Progenitor cell of endocrine pancreas (in vitro differentiated cells): ENCODE data around the gene PCDHGA5. TPM values are rescaled to one million over a fixed set of nuclear protein-coding genes. Genes with fewer than 3 reads are reported as not detected.
"Not testable (repeated sequence)": the region's sequence is repeated elsewhere in the genome, so short reads cannot be mapped to it uniquely, and the experiment has no call there.

Source experiments
- DNase-seq: peaks from one replicate; pipeline ENCODE4 v3.0.0; 2021; ENCODE audit warnings: low spot score; ENCODE audit not compliant: unreplicated experiment
- H3K27ac Mint-ChIP-seq: 2 replicates; pipeline ENCODE4 v1.8.0; 2021; ENCODE audit warnings: mild to moderate bottlenecking, moderate library complexity, mixed read lengths
- H3K27me3 Mint-ChIP-seq: 2 replicates; pipeline ENCODE4 v1.8.0; 2021; ENCODE audit warnings: mixed read lengths
- H3K36me3 Mint-ChIP-seq: 2 replicates; pipeline ENCODE4 v1.8.0; 2022; ENCODE audit warnings: mixed read lengths; ENCODE audit not compliant: insufficient read depth
- H3K4me1 Mint-ChIP-seq: 2 replicates; pipeline ENCODE4 v1.8.0; 2021; ENCODE audit warnings: low read depth, mixed read lengths
- H3K4me3 Mint-ChIP-seq: 2 replicates; pipeline ENCODE4 v1.8.0; 2021; ENCODE audit warnings: low read depth, mild to moderate bottlenecking, moderate library complexity, mixed read lengths
- H3K9me3 Mint-ChIP-seq: 2 replicates; pipeline ENCODE4 v1.8.0; 2021; ENCODE audit warnings: low read depth, mixed read lengths
- total RNA-seq: library from RNA; stranded (reverse); gene quantifications from 2 replicates; pipeline ENCODE4 v1.2.1, GENCODE V29; 2021
- TF ChIP-seq, protein P1 (sequence below): fragments of 200-600 bp; sonication (generic); IDR thresholded peaks from one replicate; pipeline ENCODE4 v1.5.0; 2021; ENCODE audit warnings: antibody characterized with exemption, mild to moderate bottlenecking; ENCODE audit not compliant: unreplicated experiment

The PCDHGA5 gene
- total RNA-seq, 1 donor from 2014 or later, result 0.69 TPM

DNA sequence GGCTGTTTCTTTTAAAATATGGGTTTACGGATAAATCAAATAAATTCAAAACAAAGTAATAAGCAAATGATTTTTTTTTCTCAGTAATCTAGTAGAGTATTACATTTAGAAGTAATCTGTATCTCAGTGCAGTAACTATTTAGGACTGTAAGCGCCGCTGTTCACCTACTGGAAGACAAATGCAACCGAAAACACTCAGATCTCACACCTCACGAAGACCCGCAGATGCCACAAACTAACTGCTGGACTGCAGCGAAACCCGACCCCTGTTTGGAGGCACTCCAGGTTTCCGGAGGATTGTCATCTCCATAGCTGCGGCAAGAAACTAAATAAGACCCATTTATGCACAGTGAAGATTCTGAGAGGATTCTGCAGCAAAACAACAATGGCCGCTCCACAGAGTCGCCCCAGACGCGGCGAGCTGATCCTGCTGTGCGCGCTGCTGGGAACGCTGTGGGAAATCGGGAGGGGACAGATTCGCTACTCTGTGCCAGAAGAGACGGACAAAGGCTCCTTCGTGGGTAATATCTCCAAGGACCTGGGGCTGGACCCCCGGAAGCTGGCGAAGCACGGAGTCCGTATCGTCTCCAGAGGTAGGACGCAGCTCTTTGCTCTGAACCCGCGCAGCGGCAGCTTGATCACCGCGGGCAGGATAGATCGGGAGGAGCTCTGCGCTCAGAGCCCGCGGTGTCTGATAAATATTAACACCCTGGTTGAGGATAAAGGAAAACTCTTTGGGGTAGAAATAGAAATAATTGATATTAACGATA is 28.7 kb downstream of the PCDHGA5 start, which contains the start of gene PCDHGA8:
Gene PCDHGA8, plus strand, starts transcription at position 205 of the 770 bp plus-strand sequence. Its CDS starts 181 bp downstream, at position 386.
- peaks cover 52% of the 10 kb centered on the region for H3K9me3 Mint-ChIP-seq
- H3K4me3 Mint-ChIP-seq, result no peak within 1 kb of the TSS
- peaks cover 51% of the 10 kb centered on the region for H3K36me3 Mint-ChIP-seq
- H3K27ac Mint-ChIP-seq, result peak within 1 kb of the TSS; percentile 33
- no peak for DNase-seq
- H3K4me1 Mint-ChIP-seq, result no peaks in the 10 kb centered on the region
- TF ChIP-seq, protein P1, sequence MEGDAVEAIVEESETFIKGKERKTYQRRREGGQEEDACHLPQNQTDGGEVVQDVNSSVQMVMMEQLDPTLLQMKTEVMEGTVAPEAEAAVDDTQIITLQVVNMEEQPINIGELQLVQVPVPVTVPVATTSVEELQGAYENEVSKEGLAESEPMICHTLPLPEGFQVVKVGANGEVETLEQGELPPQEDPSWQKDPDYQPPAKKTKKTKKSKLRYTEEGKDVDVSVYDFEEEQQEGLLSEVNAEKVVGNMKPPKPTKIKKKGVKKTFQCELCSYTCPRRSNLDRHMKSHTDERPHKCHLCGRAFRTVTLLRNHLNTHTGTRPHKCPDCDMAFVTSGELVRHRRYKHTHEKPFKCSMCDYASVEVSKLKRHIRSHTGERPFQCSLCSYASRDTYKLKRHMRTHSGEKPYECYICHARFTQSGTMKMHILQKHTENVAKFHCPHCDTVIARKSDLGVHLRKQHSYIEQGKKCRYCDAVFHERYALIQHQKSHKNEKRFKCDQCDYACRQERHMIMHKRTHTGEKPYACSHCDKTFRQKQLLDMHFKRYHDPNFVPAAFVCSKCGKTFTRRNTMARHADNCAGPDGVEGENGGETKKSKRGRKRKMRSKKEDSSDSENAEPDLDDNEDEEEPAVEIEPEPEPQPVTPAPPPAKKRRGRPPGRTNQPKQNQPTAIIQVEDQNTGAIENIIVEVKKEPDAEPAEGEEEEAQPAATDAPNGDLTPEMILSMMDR, result no peak
- no peaks in the 10 kb centered on the region for H3K27me3 Mint-ChIP-seq

DNA sequence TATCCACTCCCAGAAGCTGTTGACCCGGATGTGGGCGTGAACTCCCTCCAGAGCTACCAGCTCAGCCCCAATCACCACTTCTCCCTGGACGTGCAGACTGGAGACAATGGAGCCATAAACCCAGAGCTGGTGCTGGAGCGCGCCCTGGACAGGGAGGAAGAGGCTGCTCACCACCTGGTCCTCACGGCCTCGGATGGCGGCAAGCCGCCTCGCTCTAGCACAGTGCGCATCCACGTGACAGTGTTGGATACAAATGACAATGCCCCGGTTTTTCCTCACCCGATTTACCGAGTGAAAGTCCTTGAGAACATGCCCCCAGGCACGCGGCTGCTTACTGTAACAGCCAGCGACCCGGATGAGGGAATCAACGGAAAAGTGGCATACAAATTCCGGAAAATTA is 29.3 kb downstream of the PCDHGA5 start:
- Mint-ChIP-seq H3K36me3 (peaks cover 50% of the 10 kb centered on the region), H3K9me3 (peaks cover 52% of the 10 kb centered on the region)

DNA sequence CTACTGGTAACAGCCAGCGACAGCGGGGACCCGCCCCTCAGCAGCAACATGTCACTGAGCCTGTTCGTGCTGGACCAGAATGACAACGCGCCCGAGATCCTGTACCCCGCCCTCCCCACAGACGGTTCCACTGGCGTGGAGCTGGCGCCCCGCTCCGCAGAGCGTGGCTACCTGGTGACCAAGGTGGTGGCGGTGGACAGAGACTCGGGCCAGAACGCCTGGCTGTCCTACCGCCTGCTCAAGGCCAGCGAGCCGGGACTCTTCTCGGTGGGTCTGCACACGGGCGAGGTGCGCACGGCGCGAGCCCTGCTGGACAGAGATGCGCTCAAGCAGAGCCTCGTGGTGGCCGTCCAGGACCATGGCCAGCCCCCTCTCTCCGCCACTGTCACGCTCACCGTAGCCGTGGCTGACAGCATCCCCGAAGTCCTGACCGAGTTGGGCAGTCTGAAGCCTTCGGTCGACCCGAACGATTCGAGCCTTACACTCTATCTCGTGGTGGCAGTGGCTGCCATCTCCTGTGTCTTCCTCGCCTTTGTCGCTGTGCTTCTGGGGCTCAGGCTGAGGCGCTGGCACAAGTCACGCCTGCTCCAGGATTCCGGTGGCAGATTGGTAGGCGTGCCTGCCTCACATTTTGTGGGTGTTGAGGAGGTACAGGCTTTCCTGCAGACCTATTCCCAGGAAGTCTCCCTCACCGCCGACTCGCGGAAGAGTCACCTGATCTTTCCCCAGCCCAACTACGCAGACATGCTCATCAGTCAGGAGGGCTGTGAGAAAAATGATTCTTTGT is 30.6 kb downstream of the PCDHGA5 start:
- H3K4me1 Mint-ChIP-seq, H3K4me3 Mint-ChIP-seq, DNase-seq, H3K27me3 Mint-ChIP-seq: not testable (repeated sequence)
- Mint-ChIP-seq H3K27ac (peak overlapping the region; percentile 41), H3K9me3 (peaks cover 50% of the 10 kb centered on the region), H3K36me3 (peaks cover 52% of the 10 kb centered on the region)

More for the DNA sequence above, 29.3 kb downstream of the PCDHGA5 start:
- DNase-seq, result no peak
- H3K4me1 Mint-ChIP-seq, result no peaks in the 10 kb centered on the region
- H3K27ac Mint-ChIP-seq, result peak overlapping the region; percentile 33
- H3K4me3 Mint-ChIP-seq, result no peak overlapping the region
- TF ChIP-seq, protein P1, result no peak
- H3K27me3 Mint-ChIP-seq, result no peaks in the 10 kb centered on the region

DNA sequence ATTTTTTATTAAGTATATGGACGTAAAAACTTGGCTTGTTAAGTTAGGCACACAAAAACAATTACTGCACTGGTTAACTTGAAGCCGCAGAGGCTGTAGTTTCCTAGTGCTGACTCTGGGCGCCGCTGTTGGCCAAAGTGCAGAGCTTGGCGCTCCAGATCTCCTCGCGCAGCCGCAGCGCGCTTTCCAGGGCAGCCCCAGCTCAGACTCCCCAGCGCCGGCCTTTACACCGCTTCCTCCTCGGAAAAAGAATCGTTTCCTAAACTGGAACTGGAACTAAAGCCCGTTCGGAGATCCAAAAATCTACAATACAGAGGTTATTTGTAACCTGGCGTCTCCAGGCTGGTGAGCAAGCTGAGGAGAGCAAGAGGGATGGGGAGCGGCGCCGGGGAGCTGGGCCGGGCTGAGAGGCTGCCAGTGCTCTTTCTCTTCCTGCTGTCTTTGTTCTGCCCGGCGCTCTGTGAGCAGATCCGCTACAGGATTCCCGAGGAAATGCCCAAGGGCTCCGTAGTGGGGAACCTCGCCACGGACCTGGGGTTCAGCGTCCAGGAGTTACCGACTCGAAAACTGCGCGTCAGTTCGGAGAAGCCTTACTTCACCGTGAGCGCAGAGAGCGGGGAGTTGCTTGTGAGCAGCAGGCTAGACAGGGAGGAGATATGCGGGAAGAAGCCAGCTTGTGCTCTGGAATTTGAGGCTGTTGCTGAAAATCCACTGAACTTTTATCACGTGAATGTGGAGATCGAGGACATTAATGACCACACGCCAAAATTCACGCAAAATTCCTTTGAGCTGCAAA is 34.0 kb downstream of the PCDHGA5 start, which contains the start of gene PCDHGB5:
Gene PCDHGB5, plus strand, starts transcription at position 192 of the 796 bp plus-strand sequence. Its CDS starts 181 bp downstream, at position 373.
- H3K4me1 Mint-ChIP-seq, H3K27ac Mint-ChIP-seq, H3K27me3 Mint-ChIP-seq, H3K4me3 Mint-ChIP-seq, DNase-seq: not testable (repeated sequence)
- peaks cover 45% of the 10 kb centered on the region for H3K9me3 Mint-ChIP-seq
- H3K36me3 Mint-ChIP-seq, result peaks cover 43% of the 10 kb centered on the region

DNA sequence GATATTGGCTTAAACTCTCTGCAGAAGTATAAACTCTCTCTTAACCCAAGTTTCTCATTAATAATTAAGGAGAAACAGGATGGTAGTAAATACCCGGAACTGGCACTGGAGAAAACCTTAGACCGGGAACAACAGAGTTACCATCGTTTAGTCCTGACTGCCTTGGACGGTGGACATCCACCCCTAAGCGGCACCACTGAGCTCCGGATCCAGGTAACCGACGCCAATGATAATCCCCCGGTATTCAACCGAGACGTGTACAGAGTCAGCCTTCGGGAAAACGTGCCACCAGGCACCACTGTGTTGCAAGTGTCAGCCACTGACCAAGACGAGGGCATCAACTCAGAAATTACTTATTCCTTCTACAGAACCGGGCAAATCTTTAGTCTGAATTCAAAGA is 34.6 kb downstream of the PCDHGA5 start:
- Mint-ChIP-seq H3K9me3 (peaks cover 46% of the 10 kb centered on the region), H3K27me3 (no peaks in the 10 kb centered on the region), H3K4me3 (no peak overlapping the region), H3K4me1 (no peaks in the 10 kb centered on the region), H3K27ac (no peak overlapping the region), H3K36me3 (peaks cover 42% of the 10 kb centered on the region)
- no peak for DNase-seq
- TF ChIP-seq, protein P1, result no peak
